Measurements from ENCODE around the gene KRTAP19-7.

KRTAP19-7 gene

GRCh38 chr21:30567617-30568016 lies 6.5 kb upstream of the KRTAP19-7 start:
- Histone ChIP-seq H3K9me3 (ENCODE audit: control insufficient read depth in 5 of 5, low read length in 5 of 5) (no peaks in the 10 kb centered on the region), H3K27ac (ENCODE audit: low read depth, low read length) (no peak overlapping the region), H3K9ac (ENCODE audit: low read length in 5 of 5) (no peak overlapping the region), H3K36me3 (ENCODE audit: control insufficient read depth in 5 of 5, insufficient read depth in 5 of 5, low read length in 5 of 5) (no peaks in the 10 kb centered on the region), H3K4me3 (ENCODE audit: low read depth in 1 of 5, low read length in 5 of 5) (no peak overlapping the region), H3K4me1 (ENCODE audit: control insufficient read depth in 5 of 5, insufficient read depth in 5 of 5, low read length in 5 of 5) (no peaks in the 10 kb centered on the region), H3K27me3 (ENCODE audit: control insufficient read depth in 5 of 5, insufficient read depth in 4 of 5, low read length in 5 of 5) (no peaks in the 10 kb centered on the region)

GRCh38 chr21:30563630-30564029 lies 2.5 kb upstream of the KRTAP19-7 start:
- Histone ChIP-seq H3K9ac (ENCODE audit: low read length in 5 of 5) (no peak overlapping the region), H3K4me1 (ENCODE audit: control insufficient read depth in 5 of 5, insufficient read depth in 5 of 5, low read length in 5 of 5) (no peaks in the 10 kb centered on the region), H3K4me3 (ENCODE audit: low read depth in 1 of 5, low read length in 5 of 5) (no peak overlapping the region), H3K27me3 (ENCODE audit: control insufficient read depth in 5 of 5, insufficient read depth in 4 of 5, low read length in 5 of 5) (no peaks in the 10 kb centered on the region), H3K9me3 (ENCODE audit: control insufficient read depth in 5 of 5, low read length in 5 of 5) (no peaks in the 10 kb centered on the region), H3K36me3 (ENCODE audit: control insufficient read depth in 5 of 5, insufficient read depth in 5 of 5, low read length in 5 of 5) (no peaks in the 10 kb centered on the region), H3K27ac (ENCODE audit: low read depth, low read length) (no peak overlapping the region)

GRCh38 chr21:30563072-30563471 lies 2.0 kb upstream of the KRTAP19-7 start:
- Histone ChIP-seq H3K36me3 (ENCODE audit: control insufficient read depth in 5 of 5, insufficient read depth in 5 of 5, low read length in 5 of 5) (no peaks in the 10 kb centered on the region), H3K27me3 (ENCODE audit: control insufficient read depth in 5 of 5, insufficient read depth in 4 of 5, low read length in 5 of 5) (no peaks in the 10 kb centered on the region), H3K9ac (ENCODE audit: low read length in 5 of 5) (no peak overlapping the region), H3K9me3 (ENCODE audit: control insufficient read depth in 5 of 5, low read length in 5 of 5) (no peaks in the 10 kb centered on the region), H3K4me1 (ENCODE audit: control insufficient read depth in 5 of 5, insufficient read depth in 5 of 5, low read length in 5 of 5) (no peaks in the 10 kb centered on the region), H3K4me3 (ENCODE audit: low read depth in 1 of 5, low read length in 5 of 5) (no peak overlapping the region), H3K27ac (ENCODE audit: low read depth, low read length) (no peak overlapping the region)

GRCh38 chr21:30561957-30562356 lies 843 bp upstream of the KRTAP19-7 start:
- Histone ChIP-seq H3K36me3 (ENCODE audit: control insufficient read depth in 5 of 5, insufficient read depth in 5 of 5, low read length in 5 of 5) (no peaks in the 10 kb centered on the region), H3K27me3 (ENCODE audit: control insufficient read depth in 5 of 5, insufficient read depth in 4 of 5, low read length in 5 of 5) (no peaks in the 10 kb centered on the region), H3K9me3 (ENCODE audit: control insufficient read depth in 5 of 5, low read length in 5 of 5) (no peaks in the 10 kb centered on the region), H3K4me1 (ENCODE audit: control insufficient read depth in 5 of 5, insufficient read depth in 5 of 5, low read length in 5 of 5) (no peaks in the 10 kb centered on the region), H3K4me3 (ENCODE audit: low read depth in 1 of 5, low read length in 5 of 5) (no peak overlapping the region), H3K27ac (ENCODE audit: low read depth, low read length) (no peak overlapping the region), H3K9ac (ENCODE audit: low read length in 5 of 5) (no peak overlapping the region)

GRCh38 chr21:30555095-30555494 lies 6.0 kb downstream of the KRTAP19-7 start:
- peaks cover 0 to 4% (median 0%) of the 10 kb centered on the region in 5 donors for H3K9me3 ChIP-seq (ENCODE audit: control insufficient read depth in 5 of 5, low read length in 5 of 5)
- no peaks in the 10 kb centered on the region for H3K36me3 ChIP-seq (ENCODE audit: control insufficient read depth in 5 of 5, insufficient read depth in 5 of 5, low read length in 5 of 5)
- no peaks in the 10 kb centered on the region for H3K27me3 ChIP-seq (ENCODE audit: control insufficient read depth in 5 of 5, insufficient read depth in 4 of 5, low read length in 5 of 5)
- H3K4me3 ChIP-seq (ENCODE audit: low read depth in 1 of 5, low read length in 5 of 5), result no peak overlapping the region
- H3K27ac ChIP-seq (ENCODE audit: low read depth, low read length), result no peak overlapping the region
- no peak overlapping the region for H3K9ac ChIP-seq (ENCODE audit: low read length in 5 of 5)
- no peaks in the 10 kb centered on the region for H3K4me1 ChIP-seq (ENCODE audit: control insufficient read depth in 5 of 5, insufficient read depth in 5 of 5, low read length in 5 of 5)

GRCh38 chr21:30552782-30553181 lies 8.3 kb downstream of the KRTAP19-7 start:
- peaks cover 0 to 4% (median 0%) of the 10 kb centered on the region in 5 donors for H3K9me3 ChIP-seq (ENCODE audit: control insufficient read depth in 5 of 5, low read length in 5 of 5)
- H3K4me3 ChIP-seq (ENCODE audit: low read depth in 1 of 5, low read length in 5 of 5), result no peak overlapping the region
- no peaks in the 10 kb centered on the region for H3K27me3 ChIP-seq (ENCODE audit: control insufficient read depth in 5 of 5, insufficient read depth in 4 of 5, low read length in 5 of 5)

GRCh38 chr21:30541764-30542163 lies 19.4 kb downstream of the KRTAP19-7 start, which contains the start of gene KRTAP19-6:
Gene KRTAP19-6 (minus strand): TSS chr21:30541864. CDS start chr21:30541833, 31 bp downstream.
- no peak within 1 kb of the TSS for H3K9ac ChIP-seq (ENCODE audit: low read length in 5 of 5)
- H3K4me3 ChIP-seq (ENCODE audit: low read depth in 1 of 5, low read length in 5 of 5), result no peak within 1 kb of the TSS
- no peaks in the 10 kb centered on the region for H3K27me3 ChIP-seq (ENCODE audit: control insufficient read depth in 5 of 5, insufficient read depth in 4 of 5, low read length in 5 of 5)

More at GRCh38 chr21:30552782-30553181, 8.3 kb downstream of the KRTAP19-7 start:
- Histone ChIP-seq H3K4me1 (ENCODE audit: control insufficient read depth in 5 of 5, insufficient read depth in 5 of 5, low read length in 5 of 5) (no peaks in the 10 kb centered on the region), H3K27ac (ENCODE audit: low read depth, low read length) (no peak overlapping the region), H3K9ac (ENCODE audit: low read length in 5 of 5) (no peak overlapping the region), H3K36me3 (ENCODE audit: control insufficient read depth in 5 of 5, insufficient read depth in 5 of 5, low read length in 5 of 5) (no peaks in the 10 kb centered on the region)

GRCh38 chr21:30518876-30519275 lies 42.2 kb downstream of the KRTAP19-7 start:
- Histone ChIP-seq H3K9ac (ENCODE audit: low read length in 5 of 5) (no peak overlapping the region), H3K9me3 (ENCODE audit: control insufficient read depth in 5 of 5, low read length in 5 of 5) (peaks cover 0 to 4% (median 0%) of the 10 kb centered on the region in 5 donors), H3K4me3 (ENCODE audit: low read depth in 1 of 5, low read length in 5 of 5) (no peak overlapping the region), H3K4me1 (ENCODE audit: control insufficient read depth in 5 of 5, insufficient read depth in 5 of 5, low read length in 5 of 5) (no peaks in the 10 kb centered on the region), H3K27ac (ENCODE audit: low read depth, low read length) (no peak overlapping the region), H3K36me3 (ENCODE audit: control insufficient read depth in 5 of 5, insufficient read depth in 5 of 5, low read length in 5 of 5) (no peaks in the 10 kb centered on the region), H3K27me3 (ENCODE audit: control insufficient read depth in 5 of 5, insufficient read depth in 4 of 5, low read length in 5 of 5) (no peaks in the 10 kb centered on the region)

More at GRCh38 chr21:30541764-30542163, 19.4 kb downstream of the KRTAP19-7 start, which contains the start of gene KRTAP19-6:
- Histone ChIP-seq H3K36me3 (ENCODE audit: control insufficient read depth in 5 of 5, insufficient read depth in 5 of 5, low read length in 5 of 5) (no peaks in the 10 kb centered on the region), H3K9me3 (ENCODE audit: control insufficient read depth in 5 of 5, low read length in 5 of 5) (no peaks in the 10 kb centered on the region), H3K4me1 (ENCODE audit: control insufficient read depth in 5 of 5, insufficient read depth in 5 of 5, low read length in 5 of 5) (no peaks in the 10 kb centered on the region), H3K27ac (ENCODE audit: low read depth, low read length) (no peak within 1 kb of the TSS)

- Histone ChIP-seq H3K4me3 (ENCODE audit: low read depth in 1 of 5, low read length in 5 of 5) (no peak overlapping the region), H3K9me3 (ENCODE audit: control insufficient read depth in 5 of 5, low read length in 5 of 5) (no peaks in the 10 kb centered on the region), H3K9ac (ENCODE audit: low read length in 5 of 5) (no peak overlapping the region), H3K36me3 (ENCODE audit: control insufficient read depth in 5 of 5, insufficient read depth in 5 of 5, low read length in 5 of 5) (no peaks in the 10 kb centered on the region), H3K27me3 (ENCODE audit: control insufficient read depth in 5 of 5, insufficient read depth in 4 of 5, low read length in 5 of 5) (no peaks in the 10 kb centered on the region), H3K27ac (ENCODE audit: low read depth, low read length) (no peak overlapping the region), H3K4me1 (ENCODE audit: control insufficient read depth in 5 of 5, insufficient read depth in 5 of 5, low read length in 5 of 5) (no peaks in the 10 kb centered on the region)
Observed at GRCh38 chr21:30515681-30516080, 45.4 kb downstream of the KRTAP19-7 start.
